Breast epithelium (tissue), 3 donors: ENCODE data around the gene AATK.

Source experiments
- POLR2A ChIP-seq: fragments of 450-650 bp; IDR thresholded peaks from one replicate; pipeline ENCODE4 v1.6.1; 2016; ENCODE audit warnings: antibody characterized with exemption, mild to moderate bottlenecking, moderate library complexity
- TF ChIP-seq, protein P1 (sequence below), 3 donors: fragments of 450-650 bp; IDR thresholded peaks; one replicate each; pipeline ENCODE4 v1.5.1; 2016 to 2017; ENCODE audit warnings: antibody characterized with exemption in 3 of 3, mild to moderate bottlenecking in 3 of 3, moderate library complexity in 3 of 3

- TF ChIP-seq POLR2A, result no peak
- TF ChIP-seq, protein P1, sequence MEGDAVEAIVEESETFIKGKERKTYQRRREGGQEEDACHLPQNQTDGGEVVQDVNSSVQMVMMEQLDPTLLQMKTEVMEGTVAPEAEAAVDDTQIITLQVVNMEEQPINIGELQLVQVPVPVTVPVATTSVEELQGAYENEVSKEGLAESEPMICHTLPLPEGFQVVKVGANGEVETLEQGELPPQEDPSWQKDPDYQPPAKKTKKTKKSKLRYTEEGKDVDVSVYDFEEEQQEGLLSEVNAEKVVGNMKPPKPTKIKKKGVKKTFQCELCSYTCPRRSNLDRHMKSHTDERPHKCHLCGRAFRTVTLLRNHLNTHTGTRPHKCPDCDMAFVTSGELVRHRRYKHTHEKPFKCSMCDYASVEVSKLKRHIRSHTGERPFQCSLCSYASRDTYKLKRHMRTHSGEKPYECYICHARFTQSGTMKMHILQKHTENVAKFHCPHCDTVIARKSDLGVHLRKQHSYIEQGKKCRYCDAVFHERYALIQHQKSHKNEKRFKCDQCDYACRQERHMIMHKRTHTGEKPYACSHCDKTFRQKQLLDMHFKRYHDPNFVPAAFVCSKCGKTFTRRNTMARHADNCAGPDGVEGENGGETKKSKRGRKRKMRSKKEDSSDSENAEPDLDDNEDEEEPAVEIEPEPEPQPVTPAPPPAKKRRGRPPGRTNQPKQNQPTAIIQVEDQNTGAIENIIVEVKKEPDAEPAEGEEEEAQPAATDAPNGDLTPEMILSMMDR (IDR thresholded peaks at IDR 0.05), result no peak
These were observed 33.4 kb upstream of the AATK start for GRCh38 chr17:81199482-81199830.
